Peyer's patch (tissue), 4 donors: ENCODE measurements around the gene DPP9. TPM values are rescaled to one million over a fixed set of nuclear protein-coding genes. Genes with fewer than 3 reads are reported as not detected.
A peak's percentile ranks its signal among the peaks of the same experiment; 100 is the strongest.

ENCODE experiments used
- DNase-seq, 3 donors: peaks; one replicate each; pipeline ENCODE4 v3.0.0-alpha.2; 2017 to 2019
- H3K27ac ChIP-seq, 4 donors: fragments of 200-600 bp; sonication (generic); one replicate each; pipeline ENCODE4 v1.5.1; 2016 to 2019
- H3K27me3 ChIP-seq, 2 donors: fragments of 200-600 bp; sonication (generic); one replicate each; pipeline ENCODE4 v1.5.1; 2019
- H3K36me3 ChIP-seq, 3 donors: fragments of 200-600 bp; sonication (generic); one replicate each; pipeline ENCODE4 v1.5.1; 2016 to 2019
- H3K4me1 ChIP-seq, 4 donors: fragments of 200-600 bp; sonication (generic); one replicate each; pipeline ENCODE4 v1.5.1; 2016 to 2019
- H3K4me3 ChIP-seq, 4 donors: fragments of 200-600 bp; sonication (generic); 1 replicate in 3 of 4; 2 replicates in 1 of 4; pipeline ENCODE4 v1.5.1; 2016 to 2019; ENCODE audit warnings: mild to moderate bottlenecking in 1 of 4
- H3K9me3 ChIP-seq, 4 donors: fragments of 200-600 bp; sonication (generic); one replicate each; pipeline ENCODE4 v1.5.1; 2016 to 2019; ENCODE audit warnings: mild to moderate bottlenecking in 1 of 4
- POLR2A ChIP-seq, 2 donors: fragments of 450-650 bp; IDR thresholded peaks; one replicate each; pipeline ENCODE4 v1.5.1; 2017; ENCODE audit warnings: antibody characterized with exemption in 2 of 2, mild to moderate bottlenecking in 2 of 2, moderate library complexity in 2 of 2
- small RNA-seq, 2 donors: library from RNA; depleted of rRNA; stranded (forward); fragments of <200 nt; gene quantifications; one replicate each; pipeline ENCODE3, GENCODE V24; 2016
- total RNA-seq, 4 donors: library from RNA; depleted of rRNA; stranded (reverse); fragments of >200 nt; gene quantifications; one replicate each; pipeline ENCODE4 v1.1.0, GENCODE V29; 2016
- TF ChIP-seq, protein P1 (sequence below), 6 experiments: fragments of 450-650 bp in 4 of 6; fragments of 200-600 bp in 2 of 6; sonication (generic) in 1 of 6; IDR thresholded peaks; one replicate each; pipeline ENCODE4 v1.5.1; 2017 to 2019; ENCODE audit warnings: antibody characterized with exemption in 6 of 6, mild to moderate bottlenecking in 3 of 6, moderate library complexity in 1 of 6

DPP9 gene
- total RNA-seq, 4 donors from 2014 or later: 102 to 279 (median 168) TPM

DNA sequence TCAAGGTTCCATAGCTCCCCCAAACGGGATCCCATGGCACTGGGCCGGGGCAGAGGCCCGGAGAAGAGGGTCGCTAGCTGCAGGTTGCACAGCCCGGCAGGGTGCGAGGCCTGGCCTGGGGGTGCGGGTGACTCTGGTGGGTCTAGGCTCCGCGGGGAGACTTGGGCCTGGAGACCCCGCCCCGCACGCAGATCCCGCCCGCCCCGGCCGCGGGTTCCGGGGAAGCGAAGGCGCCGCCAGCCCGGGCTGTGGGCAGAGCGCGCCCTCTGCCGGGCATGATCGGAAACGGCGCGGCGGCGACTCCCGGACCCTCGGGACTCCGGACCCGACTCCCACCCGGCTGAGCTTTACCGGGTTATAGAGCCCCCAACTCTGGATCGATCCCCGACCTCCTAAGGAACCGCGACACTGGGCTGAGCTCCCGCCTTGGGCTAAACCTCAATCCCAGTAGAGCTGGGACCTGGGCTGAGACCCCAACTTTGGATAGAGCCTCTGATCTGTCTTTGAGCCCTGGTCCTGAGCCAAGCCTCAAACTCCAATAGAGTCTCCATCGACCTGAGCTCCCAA lies 87.4 kb downstream of the DPP9 start:
- Histone ChIP-seq H3K27ac (peak overlapping the region in 2 of 4 donors; percentile 26 to 70), H3K4me3 (peak overlapping the region; percentile 33 to 57 (median 56)), H3K36me3 (no peaks in the 10 kb centered on the region), H3K4me1 (peaks cover 0 to 26% (median 9%) of the 10 kb centered on the region in 4 donors), H3K9me3 (no peaks in the 10 kb centered on the region), H3K27me3 (no peaks in the 10 kb centered on the region)
- peak; percentile 61 to 80 (median 74) for DNase-seq
- no peak for TF ChIP-seq POLR2A (IDR thresholded peaks at IDR 0.05)
- TF ChIP-seq, protein P1, sequence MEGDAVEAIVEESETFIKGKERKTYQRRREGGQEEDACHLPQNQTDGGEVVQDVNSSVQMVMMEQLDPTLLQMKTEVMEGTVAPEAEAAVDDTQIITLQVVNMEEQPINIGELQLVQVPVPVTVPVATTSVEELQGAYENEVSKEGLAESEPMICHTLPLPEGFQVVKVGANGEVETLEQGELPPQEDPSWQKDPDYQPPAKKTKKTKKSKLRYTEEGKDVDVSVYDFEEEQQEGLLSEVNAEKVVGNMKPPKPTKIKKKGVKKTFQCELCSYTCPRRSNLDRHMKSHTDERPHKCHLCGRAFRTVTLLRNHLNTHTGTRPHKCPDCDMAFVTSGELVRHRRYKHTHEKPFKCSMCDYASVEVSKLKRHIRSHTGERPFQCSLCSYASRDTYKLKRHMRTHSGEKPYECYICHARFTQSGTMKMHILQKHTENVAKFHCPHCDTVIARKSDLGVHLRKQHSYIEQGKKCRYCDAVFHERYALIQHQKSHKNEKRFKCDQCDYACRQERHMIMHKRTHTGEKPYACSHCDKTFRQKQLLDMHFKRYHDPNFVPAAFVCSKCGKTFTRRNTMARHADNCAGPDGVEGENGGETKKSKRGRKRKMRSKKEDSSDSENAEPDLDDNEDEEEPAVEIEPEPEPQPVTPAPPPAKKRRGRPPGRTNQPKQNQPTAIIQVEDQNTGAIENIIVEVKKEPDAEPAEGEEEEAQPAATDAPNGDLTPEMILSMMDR (IDR thresholded peaks at IDR 0.05): peak; percentile 79 to 98 (median 89)

DNA sequence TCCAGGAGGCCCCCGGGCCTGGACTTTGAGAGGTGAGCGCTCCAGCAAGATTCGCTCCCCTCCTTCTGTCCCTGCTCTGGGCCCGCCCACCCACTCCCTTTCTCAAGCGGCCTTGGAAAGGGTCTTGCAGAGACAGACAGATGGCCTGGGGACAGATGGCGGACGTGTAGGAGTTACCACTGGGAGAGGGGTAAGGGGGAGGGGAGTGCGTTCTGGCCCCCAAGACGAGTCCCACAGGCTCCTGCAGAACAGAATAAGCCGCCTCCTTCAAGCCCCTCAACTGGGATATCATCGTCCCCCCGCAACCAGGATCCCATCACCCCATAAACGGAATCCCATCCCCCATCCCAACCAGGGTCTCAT lies 87.9 kb downstream of the DPP9 start:
- no peak for DNase-seq
- Histone ChIP-seq H3K4me1 (peaks cover 0 to 21% (median 7%) of the 10 kb centered on the region in 4 donors), H3K36me3 (no peaks in the 10 kb centered on the region), H3K27me3 (no peaks in the 10 kb centered on the region), H3K9me3 (no peaks in the 10 kb centered on the region), H3K27ac (peak overlapping the region in 2 of 4 donors; percentile 26 to 70), H3K4me3 (peak overlapping the region; percentile 33 to 57 (median 56))
- TF ChIP-seq, protein P1 (IDR thresholded peaks at IDR 0.05): no peak

DNA sequence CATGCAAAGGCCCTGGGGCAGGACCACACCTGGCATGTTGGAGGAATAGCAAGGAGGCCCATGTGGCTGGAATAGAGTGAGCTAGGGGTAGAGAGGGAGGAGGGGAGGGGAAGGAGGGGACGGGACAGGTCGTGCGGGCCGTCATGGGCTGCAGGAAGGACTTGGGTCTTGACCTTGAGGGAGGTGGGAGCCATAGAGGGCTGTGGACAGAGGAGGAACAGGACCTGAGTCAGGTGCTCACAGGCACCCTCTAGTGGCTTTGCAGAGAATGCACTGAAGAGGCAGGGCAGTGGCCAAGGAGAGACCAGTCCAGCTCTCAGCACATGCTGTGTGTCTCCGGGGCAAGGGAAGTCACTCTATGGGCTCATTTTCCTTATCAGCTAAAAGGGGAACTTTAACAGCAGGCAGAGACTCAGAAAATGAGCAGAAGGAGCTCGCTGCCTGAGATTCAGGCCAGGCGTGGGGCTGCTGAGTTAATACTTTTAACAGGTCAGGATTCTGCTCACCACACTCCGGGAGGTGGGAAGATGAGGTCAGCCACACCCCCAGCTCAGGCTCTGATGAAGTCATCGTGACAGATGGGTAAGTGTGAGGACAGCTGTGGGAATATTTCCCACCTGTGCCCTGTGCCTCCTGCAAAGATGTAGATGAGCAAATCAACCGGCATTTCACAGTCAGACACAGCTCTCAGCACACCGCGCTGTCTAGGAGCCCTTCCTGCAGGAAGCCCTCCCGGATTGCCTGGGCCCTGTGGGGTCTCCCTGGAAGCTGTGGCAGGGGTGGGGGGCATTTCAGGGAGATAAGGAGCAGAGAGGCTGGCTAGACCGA lies 90.3 kb downstream of the DPP9 start:
- TF ChIP-seq, protein P1 (IDR thresholded peaks at IDR 0.05): peak; percentile 43 to 71 (median 62)
- TF ChIP-seq POLR2A (IDR thresholded peaks at IDR 0.05): no peak
- H3K9me3 ChIP-seq: no peaks in the 10 kb centered on the region
- peak overlapping the region in 1 of 4 donors; percentile 12 for H3K27ac ChIP-seq
- H3K4me3 ChIP-seq: no peak overlapping the region
- DNase-seq: peak in 2 of 3 donors; percentile 62 to 78
- peaks cover 0 to 10% (median 2%) of the 10 kb centered on the region in 4 donors for H3K4me1 ChIP-seq
- no peaks in the 10 kb centered on the region for H3K36me3 ChIP-seq
- H3K27me3 ChIP-seq: no peaks in the 10 kb centered on the region

Small RNA genes lying within 50 kb of the gene (small RNA-seq; reads per million reads assigned to genes)
- gene MIR7-3: 0 to 0.19 reads per million in 2 donors

Other genes starting within 250 kb of the DPP9 start
- gene PLIN4, start 205.4 kb downstream of the DPP9 start, total RNA-seq: 1 to 10 TPM in 3 of 4 donors, under 1 TPM in 1; 0.83 to 5.1 (median 2.3) TPM
- gene PLIN5, start 188.6 kb downstream of the DPP9 start, total RNA-seq: 1 to 10 TPM in 2 of 4 donors, not detected in 2; 2.1 to 3.2 TPM
- 1 to 10 TPM; 1.7 to 3.5 (median 3.0) TPM for gene LRG1, start 183.8 kb downstream of the DPP9 start, total RNA-seq
- gene SEMA6B, start 164.2 kb downstream of the DPP9 start, total RNA-seq: 1 to 10 TPM; 1.2 to 9.9 (median 3.2) TPM
- 10 to 100 TPM in 2 of 4 donors, 1 to 10 TPM in 2; 7.0 to 16.5 (median 11.0) TPM for gene TNFAIP8L1, start 84.3 kb downstream of the DPP9 start, total RNA-seq
- 10 to 100 TPM in 3 of 4 donors, 1 to 10 TPM in 1; 9.9 to 45.9 (median 40.3) TPM for gene MYDGF, start 53.5 kb downstream of the DPP9 start, total RNA-seq
- gene FEM1A, start 67.9 kb upstream of the DPP9 start, total RNA-seq: 10 to 100 TPM; 12.8 to 14.9 (median 14.0) TPM
- gene TICAM1, start 107.9 kb upstream of the DPP9 start, total RNA-seq: 10 to 100 TPM; 14.0 to 45.8 (median 28.8) TPM
- 100 to 1,000 TPM in 3 of 4 donors, 10 to 100 TPM in 1; 22.3 to 150 (median 108) TPM for gene PLIN3, start 143.8 kb upstream of the DPP9 start, total RNA-seq
- gene ARRDC5, start 179.1 kb upstream of the DPP9 start, total RNA-seq: 1 to 10 TPM in 2 of 4 donors, under 1 TPM in 1, not detected in 1; 0.76 to 8.3 (median 3.1) TPM
- 10 to 100 TPM in 1 of 4 donors, 1 to 10 TPM in 3; 6.7 to 35.5 (median 8.0) TPM for gene UHRF1, start 185.7 kb upstream of the DPP9 start, total RNA-seq
- gene KDM4B, start 245.3 kb upstream of the DPP9 start, total RNA-seq: 10 to 100 TPM; 28.7 to 75.1 (median 46.1) TPM